Cardiac muscle cell (in vitro differentiated cells and primary cell): ENCODE results near the gene NRBF2. TPM values are rescaled to one million over a fixed set of nuclear protein-coding genes. Genes with fewer than 3 reads are reported as not detected.

Source experiments
- DNase-seq, 2 donors: peaks; one replicate each; pipeline versions ENCODE4 v3.0.0 to v3.0.0-alpha.2; 2010 to 2017; ENCODE audit warnings: low read depth in 1 of 2, low spot score in 1 of 2
- H3K27ac ChIP-seq: fragments of 200-600 bp; sonication (generic); 2 replicates; pipeline ENCODE4 v1.5.1; 2016
- H3K27me3 ChIP-seq: fragments of 200-600 bp; sonication (generic); 2 replicates; pipeline ENCODE4 v1.6.0; 2016; ENCODE audit warnings: control low read depth
- H3K36me3 ChIP-seq: fragments of 200-600 bp; sonication (generic); 2 replicates; pipeline ENCODE4 v1.5.1; 2016; ENCODE audit warnings: control low read depth
- H3K4me1 ChIP-seq: fragments of 200-600 bp; sonication (generic); 2 replicates; pipeline ENCODE4 v1.8.1; 2017; ENCODE audit warnings: low read depth, mild to moderate bottlenecking, mixed run types
- H3K4me3 ChIP-seq: fragments of 200-600 bp; sonication (generic); 2 replicates; pipeline ENCODE4 v1.5.1; 2016; ENCODE audit warnings: mild to moderate bottlenecking
- H3K9me3 ChIP-seq: fragments of 200-600 bp; sonication (generic); 2 replicates; pipeline ENCODE4 v1.5.1; 2017; ENCODE audit warnings: low read depth, mild to moderate bottlenecking, control low read depth
- polyA plus RNA-seq: library from polyadenylated mRNA; unstranded; fragments of >200 nt; fragmentation: Nextera tagmentation; extraction: Ambion mirVana; gene quantifications from 2 replicates; pipeline ENCODE4 v1.2.1, GENCODE V29; 2016
- total RNA-seq: library from RNA; depleted of rRNA; stranded (reverse); fragments of >200 nt; gene quantifications from 2 replicates; pipeline ENCODE4 v1.2.3, GENCODE V29; 2016
- TF ChIP-seq, protein P1 (sequence below): IDR thresholded peaks from 2 replicates; pipeline ENCODE4 v1.5.1; 2012; ENCODE audit warnings: low read depth, mild to moderate bottlenecking, low read length

NRBF2 gene
- total and polyA plus RNA-seq, 2 experiments from 2014 or later: 16.4 to 25.2 TPM

GRCh38 chr10:63105225-63106110, 27.7 kb upstream of the NRBF2 start:
- Histone ChIP-seq H3K4me3 (no peak overlapping the region), H3K27ac (no peak overlapping the region), H3K9me3 (no peaks in the 10 kb centered on the region), H3K4me1 (no peaks in the 10 kb centered on the region), H3K36me3 (no peaks in the 10 kb centered on the region), H3K27me3 (no peaks in the 10 kb centered on the region)
- TF ChIP-seq, protein P1, sequence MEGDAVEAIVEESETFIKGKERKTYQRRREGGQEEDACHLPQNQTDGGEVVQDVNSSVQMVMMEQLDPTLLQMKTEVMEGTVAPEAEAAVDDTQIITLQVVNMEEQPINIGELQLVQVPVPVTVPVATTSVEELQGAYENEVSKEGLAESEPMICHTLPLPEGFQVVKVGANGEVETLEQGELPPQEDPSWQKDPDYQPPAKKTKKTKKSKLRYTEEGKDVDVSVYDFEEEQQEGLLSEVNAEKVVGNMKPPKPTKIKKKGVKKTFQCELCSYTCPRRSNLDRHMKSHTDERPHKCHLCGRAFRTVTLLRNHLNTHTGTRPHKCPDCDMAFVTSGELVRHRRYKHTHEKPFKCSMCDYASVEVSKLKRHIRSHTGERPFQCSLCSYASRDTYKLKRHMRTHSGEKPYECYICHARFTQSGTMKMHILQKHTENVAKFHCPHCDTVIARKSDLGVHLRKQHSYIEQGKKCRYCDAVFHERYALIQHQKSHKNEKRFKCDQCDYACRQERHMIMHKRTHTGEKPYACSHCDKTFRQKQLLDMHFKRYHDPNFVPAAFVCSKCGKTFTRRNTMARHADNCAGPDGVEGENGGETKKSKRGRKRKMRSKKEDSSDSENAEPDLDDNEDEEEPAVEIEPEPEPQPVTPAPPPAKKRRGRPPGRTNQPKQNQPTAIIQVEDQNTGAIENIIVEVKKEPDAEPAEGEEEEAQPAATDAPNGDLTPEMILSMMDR: no peak
- DNase-seq: peak in 1 of 2 donors; percentile 55

DNA sequence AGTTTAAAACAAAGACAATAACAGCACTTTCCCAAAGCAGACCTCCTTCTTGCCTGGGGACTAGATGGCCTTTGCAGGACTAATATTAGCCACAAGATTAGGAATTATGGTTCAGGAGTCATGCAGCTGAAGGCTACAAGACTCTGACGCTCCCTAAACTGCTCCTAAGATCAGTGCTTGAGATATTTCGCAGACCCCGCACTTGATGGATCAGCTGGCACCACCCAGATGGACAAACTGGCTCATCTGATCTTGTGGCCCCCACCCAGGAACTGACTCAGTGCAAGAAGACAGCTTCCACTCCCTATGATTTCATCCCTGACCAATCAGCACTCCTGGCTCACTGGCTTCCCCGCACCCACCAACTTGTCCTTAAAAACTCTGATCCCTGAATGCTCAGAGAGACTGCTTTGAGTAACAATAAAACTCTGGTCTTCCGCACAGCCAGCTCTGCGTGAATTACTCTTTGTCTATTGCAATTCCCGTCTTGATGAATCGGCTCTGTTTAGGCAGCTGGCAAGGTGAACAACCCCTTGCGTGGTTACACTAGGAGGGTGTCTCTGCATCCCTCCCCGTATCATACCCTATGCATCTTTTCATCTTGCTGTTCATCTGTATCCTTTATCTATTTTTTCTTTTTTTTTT, 26.9 kb upstream of the NRBF2 start:
- Histone ChIP-seq H3K36me3 (no peaks in the 10 kb centered on the region), H3K27me3 (no peaks in the 10 kb centered on the region), H3K9me3 (no peaks in the 10 kb centered on the region), H3K27ac (no peak overlapping the region), H3K4me3 (no peak overlapping the region), H3K4me1 (no peaks in the 10 kb centered on the region)
- peak in 1 of 2 donors; percentile 74 for DNase-seq
- TF ChIP-seq, protein P1: no peak

- no peaks in the 10 kb centered on the region for H3K27me3 ChIP-seq
- H3K4me1 ChIP-seq: no peaks in the 10 kb centered on the region
- no peak overlapping the region for H3K27ac ChIP-seq
- no peaks in the 10 kb centered on the region for H3K9me3 ChIP-seq
- no peaks in the 10 kb centered on the region for H3K36me3 ChIP-seq
- TF ChIP-seq, protein P1: no peak
- no peak overlapping the region for H3K4me3 ChIP-seq
- no peak for DNase-seq
These were observed 25.1 kb upstream of the NRBF2 start for GRCh38 chr10:63107943-63108437.

DNA sequence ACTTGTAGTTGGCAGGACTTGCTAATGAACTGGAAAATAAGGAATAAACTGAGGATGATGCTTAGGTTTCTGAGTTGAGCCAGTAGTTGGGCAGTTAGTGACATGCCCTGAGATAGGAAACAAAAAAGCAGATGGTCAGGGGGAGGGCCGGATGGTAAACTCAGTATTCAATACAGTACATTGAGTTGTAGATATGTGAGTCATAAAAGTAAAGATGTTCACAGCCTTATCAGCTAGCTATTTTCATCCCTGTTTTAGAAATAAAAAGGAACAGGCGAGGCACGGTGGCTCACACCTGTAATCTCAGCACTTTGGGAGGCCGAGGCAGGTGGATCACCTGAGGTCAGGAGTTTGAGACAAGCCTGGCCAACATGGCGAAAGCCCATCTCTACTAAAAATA, 22.2 kb upstream of the NRBF2 start:
- TF ChIP-seq, protein P1: no peak
- Histone ChIP-seq H3K27me3 (no peaks in the 10 kb centered on the region), H3K27ac (no peak overlapping the region), H3K36me3 (no peaks in the 10 kb centered on the region), H3K4me1 (no peaks in the 10 kb centered on the region), H3K4me3 (no peak overlapping the region), H3K9me3 (no peaks in the 10 kb centered on the region)
- no peak for DNase-seq

GRCh38 chr10:63114031-63114814, 18.9 kb upstream of the NRBF2 start:
- peak in 1 of 2 donors; percentile 97 for DNase-seq

More at GRCh38 chr10:63114031-63114814, 18.9 kb upstream of the NRBF2 start:
- Histone ChIP-seq H3K27me3 (no peaks in the 10 kb centered on the region), H3K4me3 (no peak overlapping the region), H3K9me3 (no peaks in the 10 kb centered on the region), H3K4me1 (no peaks in the 10 kb centered on the region), H3K36me3 (no peaks in the 10 kb centered on the region), H3K27ac (no peak overlapping the region)
- TF ChIP-seq, protein P1: no peak
